Measurements from ENCODE around the gene PEX5L. TPM values are rescaled to one million over a fixed set of nuclear protein-coding genes. Genes with fewer than 3 reads are reported as not detected.
"Not testable (repeated sequence)": the region's sequence is repeated elsewhere in the genome, so short reads cannot be mapped to it uniquely, and the experiment has no call there.

PEX5L gene
- total RNA-seq, 1 donor from 2014 or later: not detected

DNA sequence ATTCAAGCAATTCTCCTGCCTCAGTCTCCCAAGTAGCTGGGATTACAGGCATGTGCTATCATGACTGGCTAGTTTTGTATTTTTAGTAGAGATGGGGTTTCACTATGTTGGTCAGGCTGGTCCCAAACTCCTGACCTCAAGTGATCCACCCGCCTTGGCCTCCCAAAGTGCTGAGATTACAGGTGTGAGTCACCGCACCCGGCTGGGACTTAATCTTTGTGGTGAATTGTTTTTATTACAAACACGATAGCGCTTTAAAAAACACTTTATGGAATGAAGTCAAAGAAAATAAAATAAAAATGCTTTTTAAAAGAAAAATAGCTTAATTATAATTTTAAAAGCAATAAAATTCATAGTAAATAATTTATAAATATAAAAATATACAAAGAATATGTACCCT is 253.9 kb downstream of the PEX5L start:
- not testable (repeated sequence) for DNase-seq (ENCODE audit: low read depth in 2 of 2)

DNA sequence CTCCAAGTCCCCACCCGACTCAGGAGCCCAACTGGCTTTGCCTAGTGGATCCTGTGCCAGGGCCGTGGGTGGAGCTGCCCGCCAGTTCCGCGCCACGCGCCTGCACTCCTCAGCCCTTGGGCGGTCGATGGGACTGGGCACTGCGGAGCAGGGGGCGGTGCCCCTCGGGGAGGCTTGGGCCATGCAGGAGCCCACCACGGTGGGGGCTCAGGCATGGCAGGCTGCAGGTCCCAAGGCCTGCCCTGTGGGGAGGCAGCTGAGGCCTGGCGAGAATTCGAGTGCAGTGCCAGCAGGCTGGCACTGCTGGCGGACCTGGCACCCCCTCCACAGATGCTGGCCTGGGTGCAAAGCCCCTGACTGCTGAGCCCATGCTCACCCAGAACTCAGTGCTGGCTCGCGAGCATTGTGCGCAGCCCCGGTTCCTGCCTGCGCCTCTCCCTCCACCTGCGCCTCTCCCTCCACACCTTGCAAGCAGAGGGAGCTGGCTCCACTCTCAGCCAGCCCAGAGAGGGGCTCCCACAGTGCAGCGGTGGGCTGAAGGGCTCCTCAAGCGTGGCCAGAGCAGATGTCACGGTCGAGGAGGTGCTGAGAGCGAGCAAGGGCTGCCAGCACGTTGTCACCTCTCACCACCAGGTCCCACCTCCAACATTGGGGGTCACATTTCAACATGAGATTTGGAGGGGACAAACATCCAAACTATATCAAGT is 261.2 kb downstream of the PEX5L start:
- no peak for DNase-seq (ENCODE audit: low read depth in 2 of 2)

DNA sequence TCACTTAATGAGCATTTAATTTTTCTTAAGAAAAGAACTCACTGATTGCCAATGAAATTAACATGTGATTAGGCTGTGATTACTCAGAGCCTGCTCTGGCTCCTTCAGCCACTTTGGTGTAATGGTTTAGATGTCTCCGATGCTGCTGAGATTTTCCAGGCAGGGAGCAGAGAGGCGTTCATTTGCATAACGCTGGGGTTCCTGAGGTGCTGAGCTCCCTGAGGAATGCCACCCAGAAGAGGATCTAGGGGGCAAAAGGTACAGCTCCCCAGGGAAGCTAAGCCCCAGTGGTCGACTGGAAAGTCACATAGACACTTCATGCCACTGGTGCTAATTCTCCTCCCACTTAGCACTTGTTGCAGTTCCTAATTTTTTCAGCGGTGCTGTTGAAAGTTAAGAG is 264.4 kb downstream of the PEX5L start:
- no peak for DNase-seq (ENCODE audit: low read depth in 2 of 2)

DNA sequence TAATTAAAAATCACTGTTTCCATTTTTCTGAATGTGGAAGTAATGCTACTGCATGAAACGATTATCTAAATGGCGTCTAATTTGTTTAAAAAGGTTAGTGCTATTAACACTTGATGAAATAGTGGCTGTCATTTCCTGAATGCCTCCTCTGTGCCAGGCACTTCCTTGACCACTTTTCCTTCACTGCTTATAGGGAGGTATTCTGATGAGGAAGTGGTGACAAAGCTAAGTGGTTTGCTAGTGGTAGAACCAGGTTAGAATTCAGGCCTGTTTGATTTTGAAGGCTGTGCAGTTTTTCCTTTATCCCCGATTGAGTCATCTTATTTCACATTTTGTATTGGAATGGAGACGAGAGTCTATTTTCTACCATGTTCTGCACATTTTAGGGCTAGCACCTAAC is 264.9 kb downstream of the PEX5L start:
- DNase-seq (ENCODE audit: low read depth in 2 of 2): no peak

DNA sequence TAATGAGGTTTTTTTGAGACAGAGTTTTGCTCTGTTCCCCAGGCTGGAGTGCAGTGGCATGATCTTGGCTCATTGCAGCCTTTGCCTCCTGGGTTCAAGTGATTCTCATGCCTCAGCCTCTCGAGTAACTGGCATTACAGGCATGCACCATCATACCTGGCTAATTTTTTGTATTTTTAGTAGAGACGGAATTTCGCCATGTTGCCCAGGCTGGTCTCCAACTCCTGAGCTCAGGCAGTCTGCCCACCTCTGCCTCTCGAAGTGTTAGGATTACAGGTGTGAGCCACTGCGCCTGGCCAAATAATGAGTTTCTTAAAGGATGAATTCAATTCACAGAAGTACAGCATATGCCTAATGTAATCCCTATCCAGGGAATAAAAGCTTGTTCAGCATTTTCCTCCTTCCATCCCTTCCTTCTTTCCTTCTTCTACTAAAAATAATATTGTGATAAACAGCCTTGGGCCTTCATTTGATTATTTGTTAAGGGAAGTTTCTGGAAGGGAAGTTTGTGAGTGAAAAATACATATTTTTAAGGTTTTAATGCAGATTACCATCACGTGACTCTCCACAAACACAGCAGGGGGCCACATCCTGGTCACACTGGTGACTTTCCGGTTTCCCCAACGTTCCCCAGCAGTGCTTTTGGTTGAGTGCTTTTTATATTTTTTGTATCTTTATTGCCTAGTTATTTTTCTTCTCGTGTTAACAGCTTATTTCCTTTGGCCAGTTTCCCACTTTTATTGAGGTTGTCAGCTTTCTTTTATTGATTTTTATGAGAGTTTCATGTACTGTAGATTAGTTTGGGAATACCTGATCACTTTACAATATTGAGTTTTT is 267.1 kb downstream of the PEX5L start:
- peak; percentile 45 to 67 for DNase-seq (ENCODE audit: low read depth in 2 of 2)

DNA sequence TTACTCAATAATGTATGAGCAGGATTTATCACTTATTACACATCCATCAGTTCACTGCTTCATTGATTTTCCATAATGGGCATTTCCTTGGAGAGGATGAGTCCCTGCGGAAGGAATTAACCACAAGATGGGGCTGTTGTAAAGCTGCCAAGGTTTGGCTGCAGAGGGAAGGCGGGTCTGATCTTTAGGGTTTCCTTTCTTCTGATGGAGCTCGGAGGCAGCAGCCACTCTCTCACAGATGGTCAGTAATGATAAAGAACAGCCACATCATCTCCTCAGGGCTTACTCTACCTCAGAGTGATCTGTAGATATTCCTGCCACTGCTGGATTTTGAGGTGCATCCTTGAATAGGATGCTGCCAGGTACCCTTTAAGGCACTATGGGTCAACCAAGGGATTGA is 268.7 kb downstream of the PEX5L start:
- peak in 1 of 2 donors; percentile 46 for DNase-seq (ENCODE audit: low read depth in 2 of 2)

DNA sequence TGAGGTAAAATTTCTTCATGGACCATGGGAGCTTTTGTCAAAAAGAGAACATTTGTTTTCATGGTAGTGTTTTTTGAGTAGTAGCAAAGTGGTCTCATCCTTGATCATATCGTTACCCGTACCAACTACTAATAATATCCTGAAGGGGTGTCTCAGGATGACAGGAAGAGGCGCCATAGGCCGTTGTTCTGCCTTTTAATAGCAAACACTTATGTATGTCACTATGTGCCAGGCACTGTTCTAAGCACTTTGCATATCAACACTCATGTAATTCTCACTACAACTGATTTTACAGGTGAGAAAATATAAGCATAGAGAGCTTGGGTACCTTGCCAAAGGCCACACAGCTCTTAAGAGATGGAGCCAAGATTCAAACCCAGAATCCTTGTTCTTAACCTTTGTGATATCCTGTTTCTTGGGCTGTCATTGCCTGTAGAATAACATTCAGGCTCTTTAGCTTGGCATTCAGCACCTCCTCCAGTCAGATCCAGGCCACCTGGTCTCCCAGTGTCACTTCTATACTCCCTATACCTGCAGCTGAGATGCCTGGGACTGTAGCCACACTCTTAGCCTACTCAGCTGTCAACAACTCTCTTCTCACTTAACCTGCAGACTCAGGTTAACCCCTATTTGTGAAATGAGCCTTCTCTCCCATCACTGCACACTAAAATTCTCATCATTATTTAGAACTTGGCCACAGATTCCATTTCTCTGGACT is 270.2 kb downstream of the PEX5L start:
- DNase-seq (ENCODE audit: low read depth in 2 of 2): no peak

DNA sequence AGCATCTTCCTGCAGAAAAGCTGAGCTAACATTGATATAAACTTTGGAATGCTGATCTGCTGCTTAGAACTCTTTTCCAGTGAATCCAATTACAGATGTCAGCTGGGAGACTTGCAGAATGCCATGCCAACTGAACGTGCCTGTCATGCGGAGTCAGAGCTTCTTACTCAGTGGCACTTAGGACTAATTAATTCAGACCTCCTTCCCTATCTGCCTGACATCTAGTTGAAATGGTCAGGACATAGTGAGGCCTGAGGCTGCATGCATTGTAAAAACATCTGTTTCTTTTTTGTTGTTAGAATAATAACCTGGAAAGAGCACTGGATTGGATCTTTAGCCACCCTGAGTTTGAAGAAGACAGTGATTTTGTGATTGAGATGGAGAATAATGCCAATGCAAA is 271.3 kb downstream of the PEX5L start:
- no peak for DNase-seq (ENCODE audit: low read depth in 2 of 2)

DNA sequence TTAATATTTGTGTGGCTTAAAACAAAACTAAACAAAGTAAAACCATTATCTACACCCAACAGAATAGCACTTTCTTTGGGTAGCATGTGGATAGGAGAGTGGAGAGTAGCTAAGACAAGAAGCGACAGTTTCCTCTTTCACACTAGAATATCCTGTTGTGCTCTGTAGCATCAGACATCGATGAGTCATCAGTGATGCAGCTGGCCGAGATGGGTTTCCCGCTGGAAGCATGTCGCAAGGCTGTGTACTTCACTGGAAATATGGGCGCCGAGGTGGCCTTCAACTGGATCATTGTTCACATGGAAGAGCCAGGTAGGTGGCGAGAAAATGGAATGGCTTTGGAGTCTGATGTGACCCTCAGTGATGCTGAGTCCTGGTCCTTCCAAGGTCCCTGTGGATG is 275.8 kb downstream of the PEX5L start:
- DNase-seq (ENCODE audit: low read depth in 2 of 2): peak; percentile 78 to 87

DNA sequence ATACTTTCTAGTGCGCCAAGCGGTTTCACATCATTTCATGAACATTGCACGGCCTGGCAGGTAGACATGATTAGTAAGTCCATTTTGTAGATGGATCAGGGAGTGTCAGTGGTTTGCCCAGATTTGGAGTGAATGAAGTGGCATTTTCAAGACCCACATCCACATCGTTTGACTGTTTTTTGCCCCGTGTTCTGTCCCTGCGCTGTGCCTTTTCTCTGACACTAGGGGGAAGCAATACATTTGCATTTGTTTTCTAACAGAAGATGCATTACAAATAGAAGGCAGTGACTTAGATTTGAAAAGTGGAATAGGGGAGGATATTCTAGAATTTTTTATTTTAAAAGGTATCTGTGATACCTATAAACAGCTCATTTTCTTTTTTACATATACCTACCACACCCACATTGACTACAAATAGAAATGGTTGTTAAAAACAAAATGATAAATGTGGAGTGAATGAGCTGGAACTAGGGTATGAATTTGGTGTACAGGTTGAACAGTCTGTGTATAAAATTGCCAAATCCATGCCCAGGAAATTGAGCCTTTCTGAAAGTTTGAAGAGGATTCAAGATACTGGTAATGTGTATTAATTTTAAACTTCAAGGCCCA is 285.9 kb downstream of the PEX5L start:
- DNase-seq (ENCODE audit: low read depth in 2 of 2): peak; percentile 21 to 50

DNA sequence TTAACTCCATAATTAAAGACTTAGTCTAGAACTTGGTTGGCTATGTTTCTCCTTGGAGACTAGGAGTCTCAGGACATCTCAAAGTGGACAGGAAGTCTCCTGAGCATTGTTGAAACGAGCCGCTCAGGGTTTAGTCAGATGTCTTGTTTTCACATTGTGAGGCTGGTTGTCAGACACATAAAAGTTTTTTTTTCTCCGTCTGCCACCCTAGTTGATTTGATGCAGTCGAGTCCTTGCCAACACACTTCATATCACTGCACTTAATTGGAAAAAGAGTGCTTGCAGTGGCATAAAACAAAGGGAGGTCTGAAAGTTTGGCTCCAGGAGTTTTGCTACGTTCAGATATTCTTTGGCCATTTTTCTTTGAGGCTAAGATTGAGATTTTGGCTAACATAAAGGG is 291.0 kb downstream of the PEX5L start:
- DNase-seq (ENCODE audit: low read depth in 2 of 2): peak in 1 of 2 donors; percentile 25

DNA sequence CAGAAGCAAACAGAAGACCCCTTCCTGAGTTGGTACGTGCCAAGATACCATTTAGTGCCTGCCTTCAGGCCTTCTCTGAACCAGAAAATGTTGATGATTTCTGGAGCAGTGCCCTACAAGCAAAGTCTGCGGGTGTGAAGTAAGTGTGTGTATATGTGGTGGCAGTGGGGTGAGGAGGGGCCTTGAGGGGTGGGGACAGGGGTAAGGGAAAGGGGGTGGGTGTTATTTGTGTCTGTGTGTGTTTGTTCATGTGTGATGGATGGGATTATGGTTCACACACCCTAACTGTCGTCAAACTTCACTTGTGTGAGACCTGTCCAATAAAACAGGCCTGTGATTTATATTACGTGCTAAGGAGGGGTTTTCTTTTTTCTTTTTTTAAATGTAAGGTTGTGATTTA is 291.7 kb downstream of the PEX5L start:
- no peak for DNase-seq (ENCODE audit: low read depth in 2 of 2)
